Embryonic facial prominence (tissue), 1 donor: Measurements from ENCODE around the gene THAP9.
"Not testable (repeated sequence)": the region's sequence is repeated elsewhere in the genome, so short reads cannot be mapped to it uniquely, and the experiment has no call there.

ENCODE experiments used
- DNase-seq: peaks from one replicate; pipeline ENCODE4 v3.0.0-alpha.2; 2016; ENCODE audit errors: extremely low spot score

Gene THAP9

DNA sequence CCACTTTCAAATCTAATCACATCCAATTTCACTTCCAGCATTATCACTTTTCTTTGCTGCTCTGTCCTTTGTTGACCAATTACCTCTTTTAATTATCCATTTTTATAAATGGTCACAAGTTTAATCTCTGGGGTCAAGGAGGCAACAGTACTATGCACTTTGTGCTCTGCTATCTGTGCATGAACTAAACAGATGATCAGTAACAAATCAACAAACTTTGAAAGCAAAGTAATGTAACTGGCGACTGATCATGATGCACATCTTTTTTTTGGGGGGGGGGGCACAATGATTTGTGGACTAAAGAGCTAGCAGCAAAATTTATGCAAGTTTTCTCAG, 8.1 kb upstream of the THAP9 start:
- DNase-seq = no peak

GRCh38 chr4:82893942-82894341, 6.6 kb upstream of the THAP9 start:
- no peak for DNase-seq

DNA sequence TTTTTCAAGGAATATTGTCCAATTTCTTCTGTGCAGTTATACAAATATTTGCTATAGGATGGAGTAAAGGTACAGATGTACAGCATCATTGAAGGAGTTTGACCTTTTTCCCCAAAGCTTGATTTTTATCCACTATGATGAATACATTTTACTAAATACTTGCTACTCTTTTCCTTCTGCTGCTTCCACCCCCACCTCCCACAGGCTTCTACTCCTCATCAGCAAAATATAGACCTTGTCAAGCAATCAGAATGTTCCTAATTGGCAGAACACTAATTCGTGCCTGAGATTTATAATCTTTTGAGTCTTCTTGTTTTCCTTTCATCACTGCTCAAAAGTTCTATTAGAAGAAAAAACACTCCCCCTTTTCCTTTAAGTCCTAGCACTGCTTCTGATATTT, 3.8 kb upstream of the THAP9 start:
- DNase-seq = no peak

DNA sequence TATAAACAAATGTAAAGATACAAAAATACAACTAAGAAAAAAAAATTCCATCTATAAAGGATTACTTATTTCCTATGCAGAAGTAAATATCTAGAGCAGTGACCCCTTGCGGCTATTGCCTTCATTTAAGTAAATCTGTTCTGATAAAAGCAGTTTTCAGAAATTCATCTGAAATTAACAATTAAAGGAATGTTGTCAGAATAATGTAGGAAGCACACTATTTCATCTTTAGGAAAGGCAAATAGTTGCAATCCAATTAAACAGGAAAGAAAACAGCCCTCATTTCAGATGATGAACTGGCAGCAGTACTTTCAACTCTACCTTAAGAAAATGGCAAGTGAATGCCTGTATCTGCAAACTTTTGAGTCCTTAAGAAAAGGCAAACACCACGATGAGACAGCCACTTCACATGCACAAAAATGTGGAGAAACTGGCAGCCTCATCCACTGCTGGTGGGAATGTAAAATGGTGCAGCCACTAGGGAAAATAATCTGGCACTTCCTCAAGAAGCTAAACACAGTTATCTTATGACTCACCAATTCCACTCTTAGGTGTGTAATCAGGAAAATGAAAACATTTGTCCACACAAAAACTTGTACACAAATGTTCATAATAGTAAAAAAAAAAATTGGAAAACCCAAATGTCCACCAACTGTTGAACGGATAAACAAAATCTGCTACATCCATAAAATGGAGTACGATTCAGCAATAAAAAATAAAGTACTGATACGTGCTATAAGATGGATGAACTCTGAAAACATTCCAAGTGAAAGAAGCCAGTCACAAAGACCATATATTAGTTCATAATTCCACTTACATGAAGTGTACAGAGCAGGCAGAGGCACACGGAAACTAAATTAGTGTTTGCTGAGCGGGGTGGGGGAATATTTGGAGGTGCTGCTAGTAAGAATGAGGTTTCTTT, 2.0 kb upstream of the THAP9 start:
- no peak for DNase-seq

DNA sequence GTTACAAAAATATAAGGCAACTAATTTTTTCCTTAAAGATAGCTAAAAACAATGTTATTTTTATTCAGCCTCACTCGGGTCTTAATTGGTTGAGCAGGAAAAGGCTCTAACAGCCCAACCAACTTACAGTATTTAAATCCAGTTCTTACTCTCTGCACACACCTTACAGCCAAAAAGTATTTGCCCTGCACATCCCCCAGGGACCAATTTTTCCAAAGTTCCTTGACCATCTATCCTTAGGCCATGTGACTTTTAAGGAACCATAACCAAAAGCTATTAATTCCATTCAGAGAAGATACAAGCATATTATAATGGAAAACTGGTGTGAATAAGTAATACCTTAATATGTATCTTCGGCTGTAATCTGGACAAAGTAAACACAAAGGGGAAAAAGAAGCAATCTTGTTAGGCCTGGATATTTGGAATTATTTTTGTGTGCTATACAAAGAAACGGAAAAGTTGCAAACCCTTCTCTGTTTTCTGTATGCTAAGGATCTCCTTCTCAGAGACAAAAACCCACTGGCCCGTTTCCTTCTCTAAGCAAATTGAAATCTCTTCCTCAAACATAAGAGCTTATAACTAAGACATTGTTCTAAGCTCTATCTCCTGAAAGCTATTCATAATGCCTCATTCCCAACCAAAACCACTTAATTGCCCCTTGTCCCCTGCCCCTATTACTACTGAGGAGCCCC, 1.0 kb upstream of the THAP9 start:
- DNase-seq = no peak

GRCh38 chr4:82900066-82900410, 497 bp upstream of the THAP9 start:
- DNase-seq = peak; percentile 14

GRCh38 chr4:82901183-82901718, 716 bp downstream of the THAP9 start:
- DNase-seq = no peak

GRCh38 chr4:82903737-82904136, 3.2 kb downstream of the THAP9 start:
- no peak for DNase-seq

DNA sequence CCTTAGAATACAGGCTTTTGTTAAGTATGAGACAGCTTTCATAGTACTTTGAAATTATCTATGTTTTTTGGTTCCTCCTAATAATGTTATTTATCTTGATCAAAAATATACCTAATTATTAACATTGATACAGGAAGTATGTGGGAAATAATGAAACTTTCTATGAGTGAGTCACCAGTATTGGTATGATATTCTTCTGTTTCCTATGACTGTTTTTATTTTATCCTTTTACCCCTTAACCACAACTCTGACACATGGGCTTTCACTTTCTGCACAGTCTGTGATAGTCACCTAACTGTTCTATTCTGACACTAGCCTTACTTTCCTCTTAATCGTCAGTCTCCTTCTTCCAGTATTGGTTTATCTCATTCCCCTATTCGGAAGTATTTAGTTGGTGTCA, 4.7 kb downstream of the THAP9 start:
- DNase-seq = no peak

DNA sequence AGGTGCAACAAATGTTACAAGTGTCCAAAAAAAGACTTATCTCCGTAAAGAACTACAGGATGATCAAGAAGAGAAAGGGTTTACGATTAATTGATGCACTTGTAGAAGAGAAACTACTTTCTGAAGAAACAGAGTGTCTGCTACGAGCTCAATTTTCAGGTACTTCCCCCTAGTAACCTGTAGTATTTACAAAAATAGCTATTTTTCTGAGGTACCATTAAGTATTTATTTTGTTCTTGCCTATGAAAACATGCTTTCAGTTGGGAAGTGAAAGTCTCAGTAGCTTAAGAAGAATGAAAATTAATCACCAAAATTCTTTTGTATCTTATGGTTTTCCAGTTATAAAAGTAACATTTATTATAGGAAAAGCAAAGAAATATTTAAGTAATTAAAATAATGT, 5.9 kb downstream of the THAP9 start:
- no peak for DNase-seq

GRCh38 chr4:82909326-82909725, 8.8 kb downstream of the THAP9 start:
- DNase-seq = no peak

GRCh38 chr4:82913305-82913704, 12.8 kb downstream of the THAP9 start:
- DNase-seq = no peak

GRCh38 chr4:82913968-82914367, 13.4 kb downstream of the THAP9 start:
- not testable (repeated sequence) for DNase-seq

DNA sequence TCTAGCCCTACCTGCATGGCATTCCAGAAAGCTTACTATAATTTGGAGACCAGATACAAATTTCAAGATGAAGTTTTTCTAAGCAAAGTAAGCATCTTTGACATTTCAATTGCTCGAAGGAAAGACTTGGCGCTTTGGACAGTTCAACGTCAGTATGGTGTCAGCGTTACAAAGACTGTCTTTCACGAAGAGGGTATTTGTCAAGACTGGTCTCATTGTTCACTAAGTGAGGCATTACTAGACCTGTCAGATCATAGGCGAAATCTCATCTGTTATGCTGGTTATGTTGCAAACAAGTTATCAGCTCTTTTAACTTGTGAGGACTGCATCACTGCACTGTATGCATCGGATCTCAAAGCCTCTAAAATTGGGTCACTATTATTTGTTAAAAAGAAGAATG, 17.6 kb downstream of the THAP9 start:
- DNase-seq = no peak

DNA sequence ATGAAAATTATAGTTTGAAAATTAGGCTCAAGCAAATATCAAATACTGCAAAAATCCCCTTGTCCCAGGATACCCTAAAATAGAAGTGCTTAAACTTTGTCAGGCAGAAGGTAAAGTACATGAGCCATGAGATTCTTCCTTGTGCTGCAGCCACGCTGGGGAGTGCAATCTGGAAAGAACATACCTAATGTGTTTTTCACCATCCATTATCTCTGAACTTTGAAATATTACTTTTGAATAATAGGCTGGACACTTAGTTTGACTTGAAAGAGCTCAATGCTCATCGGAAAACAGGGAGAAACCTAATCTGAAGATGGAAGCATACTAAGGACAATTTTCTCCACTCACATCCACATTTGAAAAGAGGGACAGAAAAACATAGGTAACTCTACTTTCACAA, 18.9 kb downstream of the THAP9 start:
- no peak for DNase-seq

DNA sequence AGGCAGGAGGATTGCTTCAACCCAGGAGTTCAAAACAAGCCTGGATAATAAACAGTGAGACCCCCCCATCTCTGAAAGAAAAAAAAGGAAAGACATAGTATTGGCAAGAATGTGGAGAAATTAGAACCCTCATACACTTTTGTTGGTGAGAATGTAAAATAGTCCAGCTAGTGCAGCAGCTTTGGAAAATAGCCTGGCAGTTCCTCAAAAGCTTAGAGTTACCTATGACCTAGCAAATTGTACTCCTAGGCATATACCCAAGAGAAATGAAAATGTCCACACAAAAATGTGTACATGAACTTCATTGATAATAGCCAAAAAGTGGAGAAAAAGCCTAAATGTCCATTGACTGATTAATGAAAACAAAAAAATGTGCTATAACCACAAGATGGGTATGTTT, 21.3 kb downstream of the THAP9 start:
- no peak for DNase-seq

- DNase-seq = peak; percentile 10
Measured at GRCh38 chr4:82930848-82931755, 30.6 kb downstream of the THAP9 start.

- DNase-seq = no peak
Measured at GRCh38 chr4:82934441-82934840, 33.9 kb downstream of the THAP9 start.

DNA sequence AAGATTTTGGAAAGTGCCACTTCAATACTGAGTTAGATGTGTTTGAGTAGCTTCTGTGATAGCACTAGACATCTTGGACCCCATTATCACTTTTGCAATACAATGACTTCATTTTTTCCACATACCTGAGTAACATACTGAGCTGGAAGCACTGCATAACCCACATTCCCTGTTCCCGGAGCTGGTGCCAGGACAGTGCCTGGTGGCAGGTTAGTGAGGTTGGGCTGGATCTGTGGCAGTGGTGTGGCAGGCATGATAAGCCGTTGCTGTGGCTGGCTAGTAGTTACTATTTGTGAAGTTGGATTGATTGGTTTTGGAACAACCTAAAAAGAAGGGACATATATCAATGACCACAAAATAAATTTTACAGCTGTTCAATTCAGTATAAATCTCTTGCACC, 38.9 kb downstream of the THAP9 start:
- no peak for DNase-seq

DNA sequence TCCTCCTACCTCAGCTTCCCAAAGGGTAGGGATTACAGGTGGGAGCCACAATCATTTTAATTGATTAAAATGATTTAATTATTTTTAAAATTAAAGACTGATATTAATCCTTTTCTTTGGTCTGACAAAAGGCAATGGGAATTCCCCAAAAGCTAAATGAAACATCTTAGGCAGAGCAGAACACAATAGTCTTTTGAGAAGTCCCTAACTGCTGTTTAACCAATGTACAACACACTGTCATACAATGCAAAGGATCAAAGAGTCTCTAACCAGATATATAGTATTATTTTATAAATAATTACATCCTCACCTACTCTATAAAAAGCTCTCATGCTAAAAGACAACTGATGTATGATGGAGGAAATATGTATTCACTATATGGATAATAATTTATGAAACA, 47.0 kb downstream of the THAP9 start:
- no peak for DNase-seq

- no peak for DNase-seq
Measured at GRCh38 chr4:82948647-82949204, 48.2 kb downstream of the THAP9 start.

GRCh38 chr4:82951196-82951595, 50.7 kb downstream of the THAP9 start:
- DNase-seq = no peak
